T-helper 9 cell (primary cell): ENCODE data around the gene SHD.
"Not testable (repeated sequence)": the region's sequence is repeated elsewhere in the genome, so short reads cannot be mapped to it uniquely, and the experiment has no call there.

Experiments
- DNase-seq: peaks from one replicate; pipeline ENCODE4 v3.0.0-alpha.2; 2020

The SHD gene

DNA sequence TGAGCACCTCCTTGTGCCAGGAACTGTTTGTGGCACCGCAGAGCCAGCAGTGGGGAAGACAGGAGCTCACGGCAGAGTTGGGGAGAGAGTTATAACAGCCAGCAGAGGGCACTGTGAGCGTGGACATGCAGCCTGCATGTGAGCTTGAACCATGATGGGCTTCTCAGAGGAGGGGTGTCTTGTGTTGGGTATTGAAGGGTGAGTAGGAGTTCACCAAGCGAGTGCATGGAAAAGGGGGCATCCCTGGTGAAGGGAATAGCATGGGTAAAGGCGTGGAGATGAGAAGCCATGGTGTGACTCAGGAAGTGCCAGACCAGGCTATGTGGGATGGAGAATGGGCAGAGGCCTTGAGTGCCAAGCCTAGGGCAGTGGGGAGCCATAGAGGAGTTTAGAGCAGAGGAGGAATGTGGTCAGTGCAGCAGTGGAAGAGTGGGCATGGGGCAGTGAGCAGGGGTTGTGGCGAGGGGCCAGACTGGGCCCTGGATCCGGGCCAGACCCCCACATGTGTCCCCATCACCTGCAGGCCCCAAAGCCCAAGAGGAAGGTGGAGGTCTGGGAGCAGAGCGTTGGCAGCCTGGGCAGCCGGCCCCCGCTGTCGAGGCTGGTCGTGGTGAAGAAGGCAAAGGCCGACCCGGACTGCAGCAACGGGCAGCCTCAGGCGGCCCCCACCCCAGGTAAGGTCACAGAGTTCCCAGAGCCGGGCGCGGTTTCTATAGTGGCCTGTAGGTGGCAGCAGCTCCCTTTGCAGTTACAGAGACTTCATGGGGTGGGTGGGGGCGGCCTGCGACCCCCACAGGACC lies 11.8 kb upstream of the SHD start:
- peak; percentile 56 for DNase-seq

DNA sequence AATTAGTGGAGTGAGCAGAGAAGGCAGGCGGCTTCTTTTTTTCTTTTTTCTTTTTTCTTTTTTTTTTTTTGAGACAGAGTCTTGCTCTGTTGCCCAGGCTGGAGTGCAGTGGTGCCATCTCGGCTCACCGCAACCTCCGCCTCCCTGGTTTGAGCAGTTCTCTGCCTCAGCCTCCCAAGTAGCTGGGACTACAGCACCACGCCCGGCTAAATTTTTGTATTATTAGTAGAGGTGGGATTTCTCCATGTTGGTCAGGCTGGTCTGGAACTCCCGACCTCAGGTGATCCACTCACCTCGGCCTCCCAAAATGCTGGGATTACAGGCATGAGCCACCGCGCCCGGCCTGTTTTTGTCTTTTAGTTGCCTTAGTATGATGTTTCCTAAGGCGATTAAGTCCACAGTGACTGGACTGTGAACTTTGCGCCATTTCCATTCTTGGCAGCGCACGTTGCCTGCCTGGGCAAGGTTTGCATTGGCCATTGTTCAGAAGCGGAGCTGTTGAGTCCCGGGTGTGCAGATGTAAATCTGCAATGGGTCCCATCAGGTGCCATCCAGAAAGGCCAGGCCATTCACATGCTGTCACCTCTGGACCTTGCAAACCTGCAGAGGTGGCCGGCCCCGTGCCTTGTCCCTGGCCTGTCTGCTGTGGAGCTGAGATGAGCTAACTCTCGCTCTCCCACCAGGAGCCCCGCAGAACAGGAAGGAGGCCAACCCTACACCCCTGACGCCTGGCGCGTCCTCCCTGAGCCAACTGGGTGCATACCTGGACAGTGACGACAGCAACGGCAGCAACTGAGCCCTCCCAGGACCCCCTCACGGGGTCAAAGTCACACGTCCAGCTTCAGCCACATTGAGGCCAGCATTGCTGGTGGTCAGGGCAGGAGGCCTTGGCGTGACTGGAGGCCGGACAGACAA lies 10.9 kb upstream of the SHD start:
- no peak for DNase-seq

DNA sequence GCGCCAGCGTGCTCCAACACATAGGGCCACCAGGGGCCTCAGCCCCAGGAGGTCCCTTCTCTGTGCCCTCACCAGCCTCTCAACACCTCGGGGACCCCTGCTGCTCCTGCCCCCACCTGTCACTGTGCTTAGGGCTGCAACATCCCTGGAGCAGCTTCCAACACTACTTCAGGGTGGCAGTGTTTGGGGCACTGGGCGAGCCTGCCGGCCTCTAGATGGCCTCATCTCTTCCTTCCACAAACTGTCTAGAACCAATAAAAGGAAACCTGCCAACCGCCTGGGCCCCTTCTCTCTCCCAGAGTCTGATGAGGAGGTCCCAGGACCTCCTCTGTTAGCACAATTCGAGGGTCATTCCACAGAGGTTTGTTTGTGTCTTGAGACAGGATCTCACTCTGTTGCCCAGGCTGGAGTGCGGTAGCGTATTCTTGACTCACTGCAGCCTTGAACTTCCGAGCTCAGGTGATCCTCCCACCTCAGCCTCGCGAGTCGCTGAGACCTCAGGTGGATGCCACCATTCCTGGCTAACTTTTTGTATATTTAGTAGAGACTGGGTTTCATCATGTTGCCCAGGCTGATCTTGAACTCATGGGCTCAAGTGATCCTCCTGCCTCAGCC lies 10.1 kb upstream of the SHD start:
- no peak for DNase-seq

DNA sequence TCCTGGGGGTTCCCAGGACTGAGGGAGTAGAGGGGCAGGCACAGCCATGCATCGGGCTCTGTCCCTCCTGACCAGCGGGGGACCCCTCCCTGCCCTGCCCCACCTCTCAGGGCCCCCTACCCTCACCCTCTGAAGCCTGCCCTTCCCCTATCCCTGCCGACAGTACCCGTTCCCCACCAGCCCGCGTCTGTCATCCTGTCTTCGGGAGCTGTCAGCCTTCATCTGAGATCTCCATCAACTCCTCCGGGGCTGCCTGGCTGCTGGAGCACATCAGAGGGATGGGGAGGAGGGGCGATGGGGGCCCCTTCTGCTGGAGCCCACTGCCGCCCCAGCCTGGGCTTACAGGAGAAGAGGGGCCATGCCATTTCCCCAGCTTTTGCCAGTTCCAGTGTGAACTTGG lies 6.2 kb upstream of the SHD start:
- DNase-seq: no peak

DNA sequence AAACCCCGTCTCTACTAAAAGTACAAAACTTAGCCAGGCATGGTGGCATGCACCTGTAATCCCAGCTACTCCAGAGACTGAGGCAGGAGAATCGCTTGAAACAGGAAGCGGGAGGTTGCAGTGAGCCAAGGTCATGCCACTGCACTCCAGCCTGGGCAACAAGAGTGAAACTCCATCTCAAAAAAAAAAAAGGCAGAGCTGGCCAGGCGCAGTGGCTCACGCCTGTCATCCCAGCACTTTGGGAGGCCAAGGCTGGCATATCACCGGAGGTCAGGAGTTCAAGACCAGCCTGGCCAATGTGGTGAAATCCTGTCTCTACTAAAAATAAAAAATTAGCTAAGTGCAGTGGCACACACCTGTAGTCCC lies 4.8 kb upstream of the SHD start:
- DNase-seq: not testable (repeated sequence)

DNA sequence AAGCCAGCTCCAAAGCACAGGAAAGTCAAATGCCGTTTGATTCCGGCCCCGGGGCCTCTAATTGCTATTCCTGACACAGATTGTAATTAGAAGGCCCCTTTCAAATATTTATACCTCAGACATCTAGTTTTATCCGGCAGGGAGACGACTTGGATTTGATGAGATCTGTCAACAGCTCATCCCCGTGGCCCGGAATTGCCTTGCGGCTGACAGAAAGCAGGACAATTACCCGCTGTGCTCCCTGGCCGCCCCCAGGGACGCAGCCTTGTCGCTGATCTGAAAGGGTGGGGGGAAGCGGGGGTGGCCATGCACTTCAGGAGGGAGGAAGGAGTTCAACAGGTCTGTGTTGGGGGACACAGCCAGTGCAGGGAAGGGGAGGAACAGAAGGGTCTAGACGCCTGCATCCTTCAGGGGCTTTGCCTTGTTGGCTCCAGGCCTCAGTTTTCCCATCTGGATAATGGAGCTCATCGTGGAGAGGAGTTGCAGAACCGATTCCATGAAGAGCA lies 1.8 kb upstream of the SHD start:
- DNase-seq: no peak

DNA sequence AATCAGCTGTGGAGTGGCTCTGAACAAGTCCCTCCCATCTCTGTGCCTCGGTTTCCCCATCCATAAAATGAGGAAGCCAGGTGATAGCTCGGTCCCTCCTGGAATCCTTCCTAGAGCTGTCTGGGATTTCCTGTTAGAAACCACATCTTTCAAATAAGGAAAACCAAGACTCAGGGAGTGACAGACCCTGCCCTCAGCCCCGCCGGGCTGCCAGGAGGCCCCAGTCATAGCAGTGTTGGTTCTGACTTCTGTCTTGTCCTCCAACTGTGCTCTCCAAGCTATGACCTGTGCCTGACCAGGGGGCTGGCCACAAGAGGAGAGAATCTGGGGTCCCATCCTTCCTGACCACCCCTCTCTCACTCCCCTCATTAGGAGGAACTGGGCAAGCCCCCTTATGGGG lies 1.1 kb upstream of the SHD start:
- no peak for DNase-seq

DNA sequence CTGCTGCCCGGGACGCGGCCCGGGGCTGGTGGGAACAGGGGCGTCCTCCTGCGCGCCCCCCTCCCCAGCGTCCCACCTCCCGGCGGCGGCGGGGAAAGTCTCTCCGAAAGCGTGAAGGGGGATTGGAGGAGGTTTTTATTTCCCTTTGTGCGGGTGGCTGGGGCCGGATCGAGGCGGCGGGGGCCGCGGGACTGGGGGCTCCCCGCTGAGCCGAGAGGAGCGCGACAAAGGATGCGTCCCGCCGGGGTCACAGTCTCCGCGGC lies 132 bp downstream of the SHD start:
- no peak for DNase-seq

DNA sequence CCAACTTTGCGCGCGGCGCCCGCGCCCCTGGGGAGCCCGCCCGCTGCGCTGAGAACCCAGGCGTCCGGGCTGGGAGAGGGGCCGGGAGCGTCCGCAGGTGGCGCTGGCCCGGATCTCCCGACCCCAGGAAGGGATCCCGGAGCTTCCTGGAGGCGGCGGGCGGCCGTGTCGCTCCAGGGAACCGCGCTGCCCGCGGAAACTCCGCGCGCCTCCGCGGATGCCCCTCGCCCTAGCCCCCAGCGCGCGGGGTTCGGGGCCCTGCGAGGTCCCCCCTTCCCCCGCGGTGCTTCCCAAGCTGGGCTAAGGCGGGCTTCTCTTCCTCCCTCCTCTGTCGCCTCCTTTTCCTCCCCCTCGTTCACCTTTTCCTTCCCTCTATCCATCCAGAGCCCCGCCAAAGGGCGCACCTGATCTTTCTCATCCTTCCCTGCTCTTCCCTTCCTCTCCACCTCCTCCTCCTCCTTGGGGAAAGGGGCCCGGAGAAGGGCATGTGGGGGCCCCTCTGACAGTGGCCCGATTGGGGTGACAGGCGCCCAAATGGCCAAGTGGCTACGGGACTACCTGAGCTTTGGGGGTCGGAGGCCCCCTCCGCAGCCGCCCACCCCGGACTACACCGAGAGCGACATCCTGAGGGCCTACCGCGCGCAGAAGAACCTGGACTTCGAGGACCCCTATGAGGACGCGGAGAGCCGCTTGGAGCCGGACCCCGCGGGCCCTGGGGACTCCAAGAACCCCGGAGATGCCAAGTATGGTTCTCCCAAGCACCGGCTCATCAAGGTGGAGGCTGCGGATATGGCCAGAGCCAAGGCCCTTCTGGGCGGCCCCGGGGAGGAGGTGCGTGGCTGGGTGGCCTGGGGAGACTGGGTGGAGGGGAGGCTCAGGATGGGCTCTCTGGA lies 710 bp downstream of the SHD start:
- DNase-seq: no peak

DNA sequence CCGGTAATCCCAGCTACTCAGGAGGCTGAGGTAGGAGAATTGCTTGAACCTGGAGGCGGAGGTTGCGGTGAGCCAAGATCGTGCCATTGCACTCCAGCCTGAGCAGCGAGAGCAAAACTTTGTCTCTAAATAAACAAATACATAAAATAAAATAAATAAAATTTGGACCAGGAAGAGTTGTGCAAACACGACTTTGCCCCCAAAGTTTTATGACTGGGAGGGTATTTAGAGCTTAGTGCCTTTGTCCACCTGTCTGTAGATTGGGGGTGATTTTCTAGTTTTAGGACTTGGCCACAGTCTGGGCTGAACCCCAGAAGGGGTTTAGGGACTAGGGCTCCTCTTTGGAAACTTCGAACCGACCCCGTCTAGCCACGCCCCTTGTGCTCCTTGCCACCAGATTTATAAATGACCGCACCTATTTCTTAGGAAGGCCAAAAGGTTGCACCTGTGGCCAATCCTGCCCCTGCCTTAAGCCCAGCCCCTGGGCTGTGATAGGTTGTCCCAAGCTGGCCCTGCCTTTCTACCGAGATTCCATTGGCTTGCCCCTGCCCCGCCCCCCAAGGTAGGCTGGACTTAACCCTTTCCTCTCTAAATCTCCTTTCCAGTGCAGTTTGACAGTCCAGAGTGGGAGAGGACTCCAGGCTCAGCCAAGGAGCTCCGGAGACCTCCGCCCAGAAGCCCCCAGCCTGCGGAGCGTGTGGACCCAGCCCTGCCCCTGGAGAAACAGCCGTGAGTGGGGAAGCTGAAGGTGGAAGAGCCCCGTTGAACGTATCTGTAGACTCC lies 5.3 kb downstream of the SHD start:
- DNase-seq: no peak

DNA sequence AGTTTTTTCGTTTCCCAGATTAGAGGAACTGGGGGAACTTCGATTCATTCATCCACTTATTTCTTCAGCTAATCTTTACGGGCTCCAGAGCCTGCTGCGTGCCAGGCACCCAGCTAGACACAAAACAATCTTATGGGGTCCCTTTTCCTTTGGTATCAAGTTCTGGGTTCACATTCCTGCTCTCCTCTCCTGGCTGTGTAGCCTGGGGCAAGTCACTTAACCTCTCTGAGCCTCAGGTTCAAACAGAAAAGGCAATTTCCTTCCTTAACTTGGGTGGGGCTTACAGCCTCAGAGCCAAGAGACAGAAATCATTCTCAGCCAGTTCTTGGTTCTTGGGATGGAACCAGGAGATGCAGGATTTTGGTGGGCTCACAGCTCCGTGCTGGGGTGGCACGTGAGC lies 5.9 kb downstream of the SHD start:
- no peak for DNase-seq

DNA sequence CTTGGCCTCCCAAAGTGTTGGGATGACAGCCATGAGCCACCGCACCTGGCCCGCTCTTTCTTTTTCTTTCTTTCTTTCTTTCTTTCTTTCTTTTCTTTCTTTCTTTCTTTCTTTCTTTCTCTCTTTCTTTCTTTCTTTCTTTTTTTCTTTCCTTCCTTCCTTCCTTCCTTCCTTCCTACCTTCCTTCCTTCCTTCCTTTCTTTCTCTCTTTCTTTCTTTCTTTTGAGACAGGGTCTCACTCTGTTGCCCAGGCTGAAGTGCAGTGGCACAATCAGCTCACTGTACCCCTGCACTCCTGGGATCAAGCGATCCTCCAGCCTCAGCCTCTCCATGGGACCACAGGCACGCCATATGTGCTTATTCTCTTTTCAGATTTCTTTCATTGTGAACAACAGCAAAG lies 7.1 kb downstream of the SHD start:
- DNase-seq: not testable (repeated sequence)

DNA sequence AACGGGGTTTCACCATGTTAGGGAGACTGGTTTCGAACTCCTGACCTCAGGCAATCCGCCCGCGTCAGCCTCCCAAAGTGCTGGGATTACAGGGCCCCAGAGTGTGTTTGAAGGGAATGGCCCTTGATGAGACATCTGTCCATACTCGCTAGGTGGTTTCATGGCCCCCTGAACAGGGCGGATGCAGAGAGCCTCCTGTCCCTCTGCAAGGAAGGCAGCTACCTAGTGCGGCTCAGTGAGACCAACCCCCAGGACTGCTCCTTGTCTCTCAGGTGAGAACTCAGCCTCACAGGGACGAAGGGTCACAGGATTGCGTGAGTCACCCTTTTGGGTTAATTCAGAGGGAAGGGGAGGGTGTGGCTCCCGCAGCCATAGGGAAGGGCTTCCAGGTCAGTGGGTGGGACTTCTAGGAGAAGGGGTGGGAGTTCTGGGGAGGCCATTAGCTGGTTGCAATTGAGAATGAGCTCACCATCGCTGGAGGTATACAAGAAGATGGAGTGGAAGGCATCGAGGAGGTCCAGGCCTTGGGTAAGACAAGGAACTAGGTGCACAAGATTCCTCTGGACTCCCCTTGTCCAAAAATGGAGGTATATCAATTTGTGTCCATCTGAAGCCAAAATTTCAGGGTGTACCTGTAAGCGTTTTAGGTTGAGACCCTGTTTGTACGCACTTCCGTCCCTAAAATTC lies 9.2 kb downstream of the SHD start:
- no peak for DNase-seq

DNA sequence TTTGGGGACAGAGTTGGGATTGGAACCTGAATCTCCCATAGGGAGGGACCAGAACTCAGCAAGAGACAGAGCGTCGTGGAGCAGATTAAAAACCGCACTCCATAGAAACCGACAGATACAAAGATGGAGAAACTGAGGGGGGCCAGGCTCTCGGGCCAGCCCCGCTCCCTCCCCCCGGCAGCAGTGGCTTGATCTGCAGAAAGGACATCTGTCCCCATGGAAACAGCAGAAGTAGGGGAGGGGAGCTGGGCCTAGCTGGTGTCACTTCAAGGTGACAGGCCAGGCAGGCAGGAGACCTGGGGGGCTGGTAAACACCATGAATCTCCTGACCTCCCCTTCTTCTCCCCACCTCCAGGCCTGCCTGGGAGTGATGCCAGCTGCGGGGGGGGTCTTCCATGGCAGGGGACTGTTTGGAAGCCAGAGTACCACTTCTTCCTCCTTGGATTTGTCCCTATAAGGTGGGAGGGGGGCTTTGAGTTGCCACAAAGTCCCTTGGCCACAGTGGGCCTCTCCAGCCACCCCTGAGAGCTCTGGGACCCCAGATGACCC lies 12.2 kb downstream of the SHD start:
- no peak for DNase-seq

DNA sequence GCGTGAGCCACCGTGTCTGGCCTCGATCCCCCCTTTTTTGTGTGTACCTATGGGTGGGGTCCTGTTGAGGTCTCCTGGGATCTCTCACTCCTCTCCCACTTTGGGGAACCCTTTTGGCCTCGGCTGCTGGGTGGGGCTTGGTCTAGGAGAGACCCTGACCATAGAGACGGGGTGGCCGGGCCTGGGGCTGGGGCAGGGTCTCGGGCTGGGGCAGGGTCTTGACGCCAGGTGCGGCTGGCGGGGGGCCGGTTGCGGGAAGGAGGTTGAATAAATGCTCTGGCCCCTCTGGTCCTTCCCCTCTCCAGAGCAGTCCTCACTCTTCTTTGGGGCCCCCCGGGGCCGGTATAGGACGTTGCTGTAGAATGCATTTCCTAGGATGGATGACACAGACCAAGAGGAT lies 13.4 kb downstream of the SHD start:
- DNase-seq: no peak

DNA sequence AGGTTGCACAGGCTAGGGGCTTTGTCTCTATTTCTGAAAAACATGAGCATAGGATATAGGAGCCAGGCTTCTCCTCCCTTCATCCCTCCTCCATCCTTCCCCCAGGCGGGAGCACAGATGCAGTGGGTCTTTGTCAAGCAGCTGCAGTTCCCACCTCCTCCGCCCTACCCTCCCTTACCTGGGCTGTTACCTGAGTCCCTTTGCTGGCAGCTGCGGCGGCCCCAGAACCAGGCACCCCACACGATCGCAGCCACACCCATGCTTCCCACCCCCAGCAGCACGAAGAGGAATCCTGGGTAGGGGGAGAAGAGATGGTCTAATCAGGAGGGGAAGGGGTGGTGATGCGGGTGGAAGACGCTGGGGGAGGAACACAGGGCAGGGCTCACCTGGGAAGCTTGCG lies 15.3 kb downstream of the SHD start:
- no peak for DNase-seq

DNA sequence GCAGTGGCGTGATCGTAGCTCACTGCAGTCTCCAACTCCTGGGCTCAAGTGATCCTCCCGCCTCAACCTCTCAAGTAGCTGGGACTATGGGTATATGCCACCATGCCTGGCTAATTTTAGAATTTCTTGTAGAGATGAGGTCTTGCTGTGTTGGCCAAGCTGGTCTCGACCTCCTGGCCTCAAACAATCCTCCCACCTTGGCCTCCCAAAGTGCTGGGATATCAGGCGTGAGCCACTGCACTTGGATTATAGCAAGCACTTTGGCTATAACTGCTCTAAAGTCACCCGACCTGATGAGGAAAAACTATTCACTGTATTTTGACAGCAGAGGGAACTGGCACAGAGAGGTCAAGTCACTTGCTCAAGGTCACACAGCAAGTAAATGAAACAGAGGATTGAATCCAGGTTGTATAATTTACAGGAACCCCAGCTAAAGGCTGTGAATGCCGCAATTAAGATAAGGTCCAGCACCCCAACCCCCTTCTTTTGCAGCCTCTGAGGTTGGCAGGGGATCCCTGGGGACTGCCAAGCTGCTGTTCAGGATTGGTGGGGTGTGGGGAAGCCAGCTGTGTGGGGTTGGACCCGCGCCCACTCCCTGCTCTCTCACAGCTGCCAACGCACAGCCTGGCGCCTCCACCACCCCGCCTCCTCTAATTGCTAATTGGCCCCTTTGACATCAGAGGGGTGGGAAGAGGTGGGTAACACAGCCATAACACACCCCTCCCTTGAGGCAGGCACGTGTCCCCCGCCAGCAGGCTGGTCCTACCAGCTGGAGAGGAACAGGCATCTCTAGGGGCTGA lies 17.1 kb downstream of the SHD start:
- no peak for DNase-seq

DNA sequence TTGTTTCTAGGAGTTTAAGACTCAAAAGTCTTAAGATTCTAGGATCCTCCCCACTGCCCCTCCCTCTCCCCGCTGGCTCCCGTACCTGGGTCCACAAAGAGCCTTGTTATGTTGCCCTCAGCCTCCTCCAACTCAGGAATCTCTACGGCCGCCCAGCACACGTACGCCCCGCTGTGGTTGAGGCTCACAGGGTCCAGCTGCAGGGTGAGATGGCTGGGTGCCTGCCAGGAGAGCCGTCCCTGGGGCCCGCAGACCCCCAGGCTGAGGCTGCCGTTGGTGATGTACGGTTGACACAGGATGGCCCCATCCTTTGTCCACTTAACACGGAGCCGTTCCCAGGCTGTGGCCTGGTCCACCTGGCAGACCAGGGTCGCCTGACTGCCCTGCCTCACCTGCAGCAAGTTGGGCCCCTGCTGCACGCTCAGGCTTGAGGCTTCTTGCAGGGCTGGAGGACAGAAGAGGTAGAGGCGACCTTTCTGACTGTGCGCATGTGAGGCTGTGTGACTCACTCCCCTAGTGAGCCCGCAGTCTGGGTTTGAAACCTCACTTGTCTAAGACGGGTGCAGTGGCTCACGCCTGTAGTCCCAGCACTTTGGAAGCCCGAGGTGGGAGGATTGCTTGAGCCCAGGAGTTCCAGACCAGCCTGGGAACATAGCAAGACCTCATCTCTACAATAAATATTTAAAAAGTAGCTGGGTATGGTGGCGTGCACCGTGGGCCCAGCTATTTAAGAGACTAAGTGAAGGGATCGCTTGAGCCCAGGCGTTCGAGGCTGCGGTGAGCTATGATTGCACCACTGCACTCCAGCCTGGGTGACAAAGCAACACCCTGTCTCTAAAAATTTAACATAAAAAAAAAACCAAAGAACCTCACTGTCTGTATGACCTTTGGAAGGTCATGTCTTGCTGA lies 19.1 kb downstream of the SHD start:
- no peak for DNase-seq
